Common myeloid progenitor, CD34-positive (primary cell): ENCODE results near the gene MYO15A.
A peak's percentile ranks its signal among the peaks of the same experiment; 100 is the strongest.

Experiments
- CTCF ChIA-PET: fragments of 350-600 bp; sonication (Branson Sonifier 250); formaldehyde crosslinking; loops from one replicate; lab custom pipeline; 2021; ENCODE audit warnings: antibody characterized with exemption; lab: Charles Lee
- POLR2A ChIA-PET: fragments of 350-600 bp; sonication (Branson Sonifier 250); formaldehyde crosslinking; loops from one replicate; lab custom pipeline; 2021; ENCODE audit warnings: antibody characterized with exemption; lab: Charles Lee
- DNase-seq, 3 donors: peaks; one replicate each; pipeline versions ENCODE4 v3.0.0 to v3.0.0-alpha.2; 2013
- H3K27ac ChIP-seq, 2 experiments: 1 replicate in 1 of 2; 2 replicates in 1 of 2; pipeline ENCODE4 v1.7.0; 2013; ENCODE audit warnings: inconsistent platforms in 2 of 2, low read length in 2 of 2, mild to moderate bottlenecking in 2 of 2, low read depth in 1 of 2, moderate library complexity in 1 of 2; ENCODE audit not compliant: severe bottlenecking in 2 of 2, insufficient read depth in 1 of 2, poor library complexity in 1 of 2
- H3K27me3 ChIP-seq, 5 experiments: replicated peaks in 2 of 5; 1 replicate in 3 of 5; 2 replicates in 2 of 5; pipeline versions ENCODE4 v1.6.1 to v1.7.0; 2013; ENCODE audit warnings: low read length in 4 of 5, mild to moderate bottlenecking in 2 of 5, moderate library complexity in 2 of 5, inconsistent platforms in 1 of 5; ENCODE audit not compliant: insufficient read depth in 5 of 5, control insufficient read depth in 4 of 5
- H3K36me3 ChIP-seq, 4 experiments: 1 replicate in 2 of 4; 2 replicates in 2 of 4; pipeline versions ENCODE4 v1.6.1 to v1.7.0; 2013; ENCODE audit warnings: low read length in 3 of 4, control low read depth in 1 of 4, mild to moderate bottlenecking in 1 of 4; ENCODE audit not compliant: control insufficient read depth in 4 of 4, insufficient read depth in 4 of 4
- H3K4me1 ChIP-seq, 4 experiments: 1 replicate in 3 of 4; 2 replicates in 1 of 4; pipeline versions ENCODE4 v1.6.1 to v1.7.1; 2013; ENCODE audit warnings: low read length in 3 of 4, mild to moderate bottlenecking in 3 of 4, control low read depth in 1 of 4, inconsistent platforms in 1 of 4, moderate library complexity in 1 of 4; ENCODE audit not compliant: control insufficient read depth in 4 of 4, insufficient read depth in 4 of 4; ENCODE audit errors: control extremely low read depth in 1 of 4
- H3K4me3 ChIP-seq, 7 experiments: 1 replicate in 4 of 7; 2 replicates in 3 of 7; pipeline versions ENCODE4 v1.5.1 to v1.7.0; 2013; ENCODE audit warnings: mild to moderate bottlenecking in 7 of 7, low read length in 6 of 7, moderate library complexity in 6 of 7, inconsistent platforms in 2 of 7, low read depth in 2 of 7, control low read depth in 1 of 7; ENCODE audit not compliant: insufficient read depth in 4 of 7, control insufficient read depth in 1 of 7; ENCODE audit errors: extremely low read depth in 1 of 7
- H3K9me3 ChIP-seq, 5 experiments: 1 replicate in 4 of 5; 2 replicates in 1 of 5; pipeline versions ENCODE4 v1.6.1 to v1.7.1; 2013; ENCODE audit warnings: low read length in 4 of 5, mild to moderate bottlenecking in 2 of 5, inconsistent platforms in 1 of 5, low read depth in 1 of 5, moderate library complexity in 1 of 5; ENCODE audit not compliant: control insufficient read depth in 4 of 5, insufficient read depth in 2 of 5; ENCODE audit errors: control extremely low read depth in 1 of 5
- WGBS: methylation state at CpG from one replicate; pipeline ENCODE4 v1.1.5; 2013; ENCODE audit not compliant: insufficient coverage; 5-methylcytosine and 5-hydroxymethylcytosine counted together

Gene MYO15A

GRCh38 chr17:18139498-18139897 is 30.9 kb downstream of the MYO15A start:
- Histone ChIP-seq H3K4me1 (no peaks in the 10 kb centered on the region), H3K4me3 (no peak overlapping the region), H3K36me3 (no peaks in the 10 kb centered on the region), H3K9me3 (no peaks in the 10 kb centered on the region), H3K27ac (no peak overlapping the region), H3K27me3 (no peaks in the 10 kb centered on the region)
- WGBS: 91% methylated on average over 6 of the region's 14 CpGs
- no peak for DNase-seq
- ChIA-PET CTCF (interaction anchor here (1.1 to 2.7 kb wide), 5 partner anchors 8 to 94 kb away, joined by 3 to 18 read pairs (median 3); no protein-coding TSS in a partner anchor), POLR2A (no interaction called here)

GRCh38 chr17:18139949-18140348 is 31.4 kb downstream of the MYO15A start:
- H3K4me1 ChIP-seq: no peaks in the 10 kb centered on the region
- POLR2A ChIA-PET: no interaction called here
- H3K36me3 ChIP-seq: no peaks in the 10 kb centered on the region
- CTCF ChIA-PET: interaction anchor here (1.1 to 2.7 kb wide), 4 partner anchors 38 to 93 kb away, joined by 3 to 18 read pairs (median 4); no protein-coding TSS in a partner anchor
- DNase-seq: no peak
- no peaks in the 10 kb centered on the region for H3K27me3 ChIP-seq
- WGBS: 84% methylated on average over 3 of the region's 3 CpGs
- no peaks in the 10 kb centered on the region for H3K9me3 ChIP-seq
- no peak overlapping the region for H3K27ac ChIP-seq
- H3K4me3 ChIP-seq: no peak overlapping the region

- no peaks in the 10 kb centered on the region for H3K4me1 ChIP-seq
- DNase-seq: no peak
- WGBS: 100% methylated on average over 2 of the region's 3 CpGs
- CTCF ChIA-PET: interaction anchor here (0.6 to 2.8 kb wide), 5 partner anchors 12 to 78 kb away, joined by 3 to 28 read pairs (median 4); no protein-coding TSS in a partner anchor
- POLR2A ChIA-PET: no interaction called here
- H3K27ac ChIP-seq: no peak overlapping the region
- H3K27me3 ChIP-seq: no peaks in the 10 kb centered on the region
- no peak overlapping the region for H3K4me3 ChIP-seq
- H3K36me3 ChIP-seq: no peaks in the 10 kb centered on the region
- H3K9me3 ChIP-seq: no peaks in the 10 kb centered on the region
Measured at GRCh38 chr17:18140648-18141047, 32.1 kb downstream of the MYO15A start.

GRCh38 chr17:18141210-18141803 is 32.8 kb downstream of the MYO15A start:
- ChIA-PET CTCF (interaction anchor here (0.6 to 3.0 kb wide), 12 partner anchors 12 to 78 kb away, joined by 3 to 28 read pairs (median 4); no protein-coding TSS in a partner anchor), POLR2A (no interaction called here)
- peak; percentile 65 to 82 (median 71) for DNase-seq
- no peak overlapping the region for H3K27ac ChIP-seq
- WGBS: 64% methylated on average over 3 of the region's 9 CpGs
- H3K4me1 ChIP-seq: no peaks in the 10 kb centered on the region
- H3K4me3 ChIP-seq: no peak overlapping the region
- no peaks in the 10 kb centered on the region for H3K9me3 ChIP-seq
- no peaks in the 10 kb centered on the region for H3K36me3 ChIP-seq
- H3K27me3 ChIP-seq: no peaks in the 10 kb centered on the region

GRCh38 chr17:18142417-18142816 is 33.9 kb downstream of the MYO15A start:
- ChIA-PET POLR2A (no interaction called here), CTCF (interaction anchor here (0.7 to 3.0 kb wide), 10 partner anchors 10 to 77 kb away, joined by 3 to 28 read pairs (median 4); no protein-coding TSS in a partner anchor)
- Histone ChIP-seq H3K4me3 (no peak overlapping the region), H3K9me3 (no peaks in the 10 kb centered on the region), H3K27ac (no peak overlapping the region), H3K4me1 (no peaks in the 10 kb centered on the region), H3K27me3 (no peaks in the 10 kb centered on the region), H3K36me3 (no peaks in the 10 kb centered on the region)
- no peak for DNase-seq
- 94% methylated on average over 3 of the region's 3 CpGs for WGBS

- DNase-seq: peak in 1 of 3 donors; percentile 10
- H3K4me1 ChIP-seq: no peaks in the 10 kb centered on the region
- 89% methylated on average over 12 of the region's 18 CpGs for WGBS
- no peaks in the 10 kb centered on the region for H3K36me3 ChIP-seq
- H3K4me3 ChIP-seq: no peak overlapping the region
- ChIA-PET CTCF (interaction anchor here (1.1 to 3.0 kb wide), 7 partner anchors 10 to 76 kb away, joined by 3 to 28 read pairs (median 5); no protein-coding TSS in a partner anchor), POLR2A (no interaction called here)
- no peaks in the 10 kb centered on the region for H3K27me3 ChIP-seq
- no peak overlapping the region for H3K27ac ChIP-seq
- H3K9me3 ChIP-seq: no peaks in the 10 kb centered on the region
Measured at GRCh38 chr17:18143044-18143936, 34.7 kb downstream of the MYO15A start.
